ENCODE results near the gene STUB1.

DNA sequence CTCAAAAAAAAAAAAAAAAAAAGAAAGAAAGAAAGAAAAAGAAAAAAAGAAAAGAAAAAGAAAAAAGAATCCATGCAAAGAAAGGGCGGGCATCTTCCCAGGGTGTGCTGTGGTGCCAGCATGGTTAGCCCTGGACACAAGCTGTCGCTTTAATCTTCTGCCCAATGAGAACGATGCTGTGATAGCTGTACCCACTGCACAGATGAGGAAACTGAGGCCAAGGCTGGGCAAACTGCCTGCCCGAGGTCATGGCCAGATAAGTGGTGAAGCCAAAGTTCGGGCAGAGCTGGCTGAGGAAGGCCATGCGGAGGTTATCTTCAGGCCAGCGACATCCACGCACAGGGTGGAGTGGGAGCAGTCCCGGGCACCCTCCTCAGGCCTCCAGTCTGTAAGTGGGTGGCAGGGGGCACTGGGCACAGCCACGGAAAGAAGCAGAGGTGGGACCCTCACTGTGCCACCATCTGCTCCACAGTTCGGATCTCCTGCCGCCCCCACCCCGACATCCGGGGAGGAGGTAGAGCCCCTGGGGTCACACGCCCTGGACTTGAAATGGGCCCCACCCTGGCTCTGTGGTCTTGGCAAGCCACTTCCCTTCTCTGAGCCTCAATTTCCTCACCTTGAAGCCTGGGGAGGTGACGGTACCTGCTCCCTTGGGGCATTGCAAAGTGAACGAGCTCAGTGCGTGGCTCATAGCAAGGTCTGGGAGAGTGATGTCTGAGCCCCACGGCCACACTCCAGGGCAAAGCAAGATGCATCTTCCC lies 18.9 kb downstream of the STUB1 start:
- TF ChIP-seq, protein P1, sequence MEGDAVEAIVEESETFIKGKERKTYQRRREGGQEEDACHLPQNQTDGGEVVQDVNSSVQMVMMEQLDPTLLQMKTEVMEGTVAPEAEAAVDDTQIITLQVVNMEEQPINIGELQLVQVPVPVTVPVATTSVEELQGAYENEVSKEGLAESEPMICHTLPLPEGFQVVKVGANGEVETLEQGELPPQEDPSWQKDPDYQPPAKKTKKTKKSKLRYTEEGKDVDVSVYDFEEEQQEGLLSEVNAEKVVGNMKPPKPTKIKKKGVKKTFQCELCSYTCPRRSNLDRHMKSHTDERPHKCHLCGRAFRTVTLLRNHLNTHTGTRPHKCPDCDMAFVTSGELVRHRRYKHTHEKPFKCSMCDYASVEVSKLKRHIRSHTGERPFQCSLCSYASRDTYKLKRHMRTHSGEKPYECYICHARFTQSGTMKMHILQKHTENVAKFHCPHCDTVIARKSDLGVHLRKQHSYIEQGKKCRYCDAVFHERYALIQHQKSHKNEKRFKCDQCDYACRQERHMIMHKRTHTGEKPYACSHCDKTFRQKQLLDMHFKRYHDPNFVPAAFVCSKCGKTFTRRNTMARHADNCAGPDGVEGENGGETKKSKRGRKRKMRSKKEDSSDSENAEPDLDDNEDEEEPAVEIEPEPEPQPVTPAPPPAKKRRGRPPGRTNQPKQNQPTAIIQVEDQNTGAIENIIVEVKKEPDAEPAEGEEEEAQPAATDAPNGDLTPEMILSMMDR (IDR thresholded peaks at IDR 0.05) = no peak
- TF ChIP-seq EP300 (IDR thresholded peaks at IDR 0.05) (no peak), POLR2A (IDR thresholded peaks at IDR 0.05; ENCODE audit: low read depth) (no peak), POLR2AphosphoS5 (IDR thresholded peaks at IDR 0.05) (no peak)
